Anterior cingulate cortex (tissue), 58 donors: ENCODE data around the gene ZNF776.
A peak's percentile ranks its signal among the peaks of the same experiment; 100 is the strongest.
"Not testable (repeated sequence)": the region's sequence is repeated elsewhere in the genome, so short reads cannot be mapped to it uniquely, and the experiment has no call there.

Experiments used
- DNase-seq, 58 donors: peaks; one replicate each; lab custom pipeline; 2025; lab: John Stamatoyannopoulos, UW

Gene ZNF776

DNA sequence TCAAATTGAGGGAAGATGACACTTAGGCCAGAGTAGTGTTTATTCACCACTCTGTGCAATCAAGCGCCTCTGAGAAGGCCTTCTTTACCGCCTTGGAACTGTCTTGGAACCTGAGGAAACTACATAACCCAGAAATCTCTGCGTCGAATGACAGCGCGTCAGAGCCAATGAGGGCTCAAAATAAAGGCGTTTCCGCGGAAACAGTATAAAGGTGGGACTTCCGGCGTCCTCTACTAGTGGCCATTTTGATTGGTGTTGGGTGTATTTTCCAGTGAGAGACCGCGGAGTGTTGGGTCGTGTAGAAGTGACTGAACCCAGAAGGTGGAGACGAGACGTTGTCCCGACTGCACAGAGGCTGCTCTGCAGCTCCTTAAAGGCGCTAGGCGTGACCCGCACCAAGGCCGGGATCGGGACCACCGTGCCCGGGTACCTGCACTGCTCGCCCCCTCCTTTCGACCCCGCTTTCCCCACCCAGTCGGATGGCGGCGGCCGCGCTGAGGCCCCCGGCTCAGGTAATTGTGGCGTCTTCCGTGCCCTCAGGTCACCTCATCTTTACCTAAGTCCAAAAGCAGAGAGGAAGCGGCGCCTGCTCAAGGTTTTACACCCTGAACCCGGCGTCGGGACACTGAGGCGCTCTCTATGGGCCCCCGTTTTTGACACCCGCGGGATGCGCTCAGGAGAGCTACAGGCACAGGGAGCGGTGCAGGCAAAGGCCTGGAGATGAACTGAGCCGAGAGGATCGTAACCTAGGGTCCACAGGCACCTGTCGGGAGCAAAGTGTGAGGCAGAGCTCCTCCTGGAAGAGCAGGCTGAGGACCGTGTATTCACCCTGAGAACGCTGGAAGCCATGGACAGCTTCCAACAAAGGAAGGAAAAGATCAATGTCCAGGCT, at the start of gene ZNF776:
ZNF776 (plus strand) TSS at position 236 of the 892 bp plus-strand sequence; CDS start at position 480, 244 bp downstream.
- peak in 57 of 58 donors; percentile 16 to 92 (median 78) for DNase-seq

DNA sequence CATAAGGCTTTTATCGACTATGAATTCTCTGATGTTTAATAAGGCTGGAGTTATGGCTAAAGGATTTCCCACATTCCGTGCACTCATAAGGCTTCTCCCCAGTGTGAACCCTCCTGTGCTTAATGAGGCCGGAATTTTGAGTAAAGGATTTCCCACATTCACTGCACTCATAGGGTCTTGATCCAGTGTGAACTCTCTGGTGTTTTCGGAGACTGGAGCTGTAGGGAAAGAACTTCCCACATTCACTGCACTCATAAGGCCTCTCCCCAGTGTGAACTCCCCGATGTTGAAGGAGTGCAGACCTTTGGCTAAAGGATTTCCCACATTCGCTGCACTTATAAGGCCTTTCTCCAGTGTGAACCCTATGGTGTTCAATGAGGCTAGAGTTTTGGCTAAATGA, 45.0 kb upstream of the ZNF776 start:
- DNase-seq, result no peak

DNA sequence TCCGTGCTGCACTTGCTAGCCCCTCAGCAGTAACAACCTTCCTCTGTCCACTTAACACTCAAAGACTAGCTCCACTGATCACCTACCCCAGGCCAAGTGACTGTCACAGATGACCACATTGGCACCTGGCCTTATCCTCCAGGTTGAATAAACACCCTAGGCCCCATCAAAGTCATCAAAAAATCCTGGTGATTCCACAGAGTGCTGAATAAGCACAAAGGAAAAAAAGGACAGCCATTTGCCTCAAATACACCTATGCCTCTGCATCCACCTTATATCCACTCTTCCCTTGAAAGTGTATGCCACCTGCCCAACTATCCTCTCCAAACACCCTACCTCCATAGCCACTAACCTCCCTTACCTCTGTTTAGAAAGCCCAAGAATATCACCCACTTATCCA, 40.3 kb upstream of the ZNF776 start:
- no peak for DNase-seq

DNA sequence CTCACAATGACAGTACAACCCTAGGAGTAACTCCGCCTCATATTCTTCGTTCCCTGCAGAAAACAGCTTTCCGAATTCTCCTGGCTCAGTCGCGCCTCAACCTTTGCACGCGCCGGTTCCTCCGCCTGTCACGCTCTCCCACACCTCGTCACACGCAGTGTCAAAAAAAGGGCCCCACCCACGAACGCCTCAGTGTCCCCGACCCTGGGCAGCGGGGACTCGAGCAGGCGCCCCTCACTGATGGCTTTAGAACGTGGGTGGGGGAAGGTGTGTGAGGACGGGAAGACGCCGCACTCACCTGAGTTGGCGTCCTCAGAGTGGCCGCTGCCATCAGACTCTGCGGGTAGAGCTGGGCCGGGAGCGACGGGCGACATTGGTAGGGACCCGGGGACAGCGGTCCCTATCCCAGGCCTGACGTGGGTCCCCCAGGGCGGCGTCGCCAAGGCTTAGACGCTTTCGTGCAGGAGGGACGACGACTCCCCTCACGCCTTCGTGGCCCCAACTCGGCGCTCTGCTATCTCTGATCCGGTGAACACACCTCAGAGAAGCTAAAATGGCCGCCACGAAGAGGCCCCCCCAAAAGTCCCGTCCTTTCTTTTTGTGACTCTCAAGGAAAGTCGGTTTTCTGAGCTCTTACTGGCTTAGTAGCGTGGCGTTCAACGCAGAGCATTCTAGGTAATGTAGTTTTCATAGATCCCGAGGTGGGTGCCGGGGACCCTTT, 37.8 kb upstream of the ZNF776 start, which contains the start of gene ZNF154:
ZNF154 (minus strand) TSS at position 564 of the 721 bp plus-strand sequence; CDS start at position 331, 233 bp downstream.
- DNase-seq, result peak in 57 of 58 donors; percentile 12 to 78 (median 47)

DNA sequence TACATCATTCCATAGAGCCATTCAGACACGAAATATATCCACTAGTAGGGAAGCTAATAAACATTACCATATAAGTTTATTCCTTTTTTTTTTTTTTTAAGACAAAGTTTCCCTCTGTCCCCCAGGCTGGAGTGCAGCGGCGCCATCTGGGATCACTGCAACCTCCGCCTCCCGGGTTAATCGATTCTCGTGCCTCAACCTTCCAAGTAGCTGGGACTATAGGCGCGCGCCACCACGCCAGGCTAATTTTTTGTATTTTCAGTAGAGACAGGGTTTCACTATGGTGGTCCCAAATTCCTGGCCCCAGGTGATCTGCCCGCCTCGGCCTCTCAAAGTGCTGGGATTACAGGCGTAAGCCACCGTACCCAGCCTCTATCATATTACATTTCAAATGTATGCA, 37.0 kb upstream of the ZNF776 start:
- DNase-seq, result no peak

DNA sequence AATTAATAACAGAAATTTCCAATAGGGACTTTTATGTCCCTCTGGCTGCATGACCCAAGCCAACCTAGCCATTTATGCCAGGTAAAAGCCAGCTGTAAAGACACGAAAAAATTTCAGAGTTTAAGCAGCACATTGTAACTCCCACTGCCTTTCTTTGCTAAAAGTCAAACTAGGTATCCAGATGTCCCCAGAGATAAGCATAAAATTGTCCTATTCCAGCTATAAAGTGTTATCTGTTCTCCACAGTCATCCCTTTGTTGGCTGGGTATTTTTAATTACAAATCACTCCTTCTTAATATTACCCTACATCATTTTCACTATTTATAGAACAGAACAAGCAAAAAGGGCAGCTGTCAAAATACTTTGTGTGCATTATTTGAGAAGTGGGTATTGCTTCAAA, 34.4 kb upstream of the ZNF776 start:
- no peak for DNase-seq

DNA sequence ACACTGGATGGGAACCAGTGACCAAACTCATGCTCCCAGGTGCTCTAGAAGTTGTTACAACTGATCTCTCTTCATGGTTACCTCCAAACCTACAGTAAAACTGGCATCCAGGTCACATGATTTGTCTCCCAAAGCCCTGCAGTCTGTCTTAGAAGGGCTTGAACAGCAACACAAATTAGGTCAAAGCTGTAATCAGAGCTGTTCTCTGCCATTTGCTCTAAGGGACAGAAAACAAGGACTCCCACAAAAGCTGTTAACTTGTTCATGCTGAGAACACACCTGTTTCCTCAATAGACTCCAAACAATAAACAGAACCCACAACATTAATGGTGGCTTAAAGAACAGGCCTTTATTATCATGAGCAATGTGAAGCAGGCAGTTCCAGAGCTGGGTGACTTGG, 27.2 kb upstream of the ZNF776 start:
- DNase-seq, result no peak

DNA sequence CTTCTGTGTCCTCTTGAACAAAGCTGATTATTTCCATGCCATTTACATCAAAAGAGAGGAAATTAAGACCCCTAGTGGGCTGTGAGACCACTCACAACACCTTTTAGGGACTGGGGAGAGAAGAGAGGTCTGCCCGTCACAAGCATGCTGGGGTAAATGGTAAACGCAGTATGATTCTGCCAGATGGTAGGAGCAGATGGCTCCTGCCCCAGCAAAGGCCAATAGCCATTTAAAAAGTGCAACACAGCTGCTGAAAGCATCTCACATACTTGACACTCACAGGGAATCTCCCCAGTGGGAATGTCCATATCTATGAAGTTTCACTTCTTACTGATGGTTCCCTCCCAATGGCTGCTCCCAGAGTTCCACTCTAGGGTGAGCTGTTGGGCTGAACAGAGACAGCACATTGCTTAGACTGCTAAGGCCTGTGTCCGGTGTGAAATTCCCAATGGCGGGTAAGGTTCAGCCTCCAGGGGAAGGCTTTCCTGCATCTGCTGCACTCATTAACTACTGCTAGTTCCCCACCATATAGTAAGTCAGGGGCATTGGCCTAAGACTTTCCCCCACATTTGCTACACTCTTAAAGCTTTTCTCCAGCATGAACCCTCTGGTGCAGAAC, 26.6 kb upstream of the ZNF776 start:
- DNase-seq, result no peak

DNA sequence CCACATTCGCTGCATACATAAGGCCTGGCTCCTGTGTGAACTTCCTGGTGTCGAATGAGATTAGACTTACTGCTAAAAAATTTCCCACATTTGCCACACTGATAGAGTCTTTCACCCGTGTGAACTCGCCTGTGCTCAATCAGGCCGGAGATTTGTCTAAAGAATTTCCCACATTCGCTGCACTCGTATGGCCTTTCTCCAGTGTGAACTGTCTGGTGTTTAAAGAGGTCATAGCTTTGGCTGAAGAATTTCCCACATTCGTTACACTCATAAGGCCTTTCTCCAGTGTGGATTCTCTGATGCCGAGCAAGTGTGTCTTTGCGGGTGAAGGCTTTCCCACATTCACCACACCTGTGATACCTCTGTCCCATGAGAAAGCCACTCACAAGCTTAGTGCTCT, 25.7 kb upstream of the ZNF776 start:
- no peak for DNase-seq

DNA sequence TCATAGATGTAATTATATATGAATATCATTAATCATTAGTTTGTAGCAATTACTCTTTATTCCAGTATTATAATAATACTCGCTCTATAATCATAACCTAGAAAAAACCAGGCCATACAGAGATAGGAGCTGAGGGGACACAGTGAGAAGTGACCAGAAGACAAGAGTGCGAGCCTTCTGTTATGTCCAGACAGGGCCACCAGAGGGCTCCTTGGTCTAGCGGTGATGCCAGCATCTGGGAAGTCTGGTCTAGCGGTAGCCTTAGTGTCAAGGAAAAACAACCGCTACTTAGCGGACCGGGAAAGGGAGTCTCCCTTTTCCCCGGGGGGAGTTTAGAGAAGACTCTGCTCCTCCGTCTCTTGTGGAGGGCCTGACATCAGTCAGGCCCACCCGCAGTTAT, 8.3 kb upstream of the ZNF776 start:
- DNase-seq, result peak in 25 of 58 donors; percentile 0 to 58 (median 16)

DNA sequence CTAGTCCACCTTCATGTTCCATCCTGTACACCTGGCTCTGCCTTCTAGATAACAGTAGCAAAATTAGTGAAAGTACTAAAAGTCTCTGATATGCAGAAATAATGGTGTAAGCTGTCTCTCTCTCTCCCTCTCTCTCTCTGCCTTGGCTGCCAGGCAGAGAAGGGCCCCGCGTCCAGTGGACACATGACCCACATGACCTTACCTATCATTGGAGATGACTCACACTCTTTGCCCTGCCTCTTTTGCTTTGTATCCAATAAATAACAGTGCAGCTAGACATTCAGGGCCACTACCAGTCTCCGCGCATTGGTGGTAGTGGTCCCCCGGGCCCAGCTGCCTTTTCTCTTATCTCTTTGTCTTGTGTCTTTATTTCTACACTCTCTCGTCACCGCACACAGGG, 7.8 kb upstream of the ZNF776 start:
- DNase-seq, result not testable (repeated sequence)

DNA sequence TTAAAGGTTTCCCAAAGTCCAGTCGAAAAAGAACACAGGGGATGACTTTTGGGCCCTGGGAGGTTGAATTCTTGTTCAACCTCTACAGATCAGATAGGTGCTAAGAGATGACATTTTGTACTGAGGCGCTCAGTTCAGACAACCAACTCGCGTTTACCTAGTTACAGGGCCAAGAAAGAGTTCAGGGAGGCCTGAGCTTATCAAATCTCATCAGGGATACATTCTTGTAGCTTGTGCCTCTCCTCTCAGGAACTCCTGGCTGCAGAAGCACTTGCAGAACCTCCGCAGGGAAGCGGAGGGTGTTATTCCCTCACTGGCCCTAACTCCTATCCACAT, 825 bp downstream of the ZNF776 start:
- DNase-seq, result no peak

DNA sequence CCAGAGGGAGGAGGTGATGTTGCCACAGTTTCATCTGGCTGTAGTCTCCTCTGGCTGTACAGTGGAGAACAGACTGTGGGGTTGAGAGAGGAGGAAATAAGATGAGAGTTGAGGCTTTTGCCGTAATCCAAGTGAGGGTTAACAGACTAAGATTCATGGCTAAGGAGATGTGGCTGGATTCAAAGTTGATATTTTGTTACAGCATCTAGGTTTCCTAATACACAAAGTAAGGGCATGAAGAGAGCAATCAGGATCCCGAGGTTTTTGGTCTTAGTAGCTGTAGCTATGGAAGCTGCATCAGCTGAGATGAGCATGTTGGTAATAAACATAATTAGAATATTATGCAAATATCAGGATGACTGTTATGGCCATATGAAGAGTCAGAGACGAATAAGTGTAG, 1.4 kb downstream of the ZNF776 start:
- no peak for DNase-seq

DNA sequence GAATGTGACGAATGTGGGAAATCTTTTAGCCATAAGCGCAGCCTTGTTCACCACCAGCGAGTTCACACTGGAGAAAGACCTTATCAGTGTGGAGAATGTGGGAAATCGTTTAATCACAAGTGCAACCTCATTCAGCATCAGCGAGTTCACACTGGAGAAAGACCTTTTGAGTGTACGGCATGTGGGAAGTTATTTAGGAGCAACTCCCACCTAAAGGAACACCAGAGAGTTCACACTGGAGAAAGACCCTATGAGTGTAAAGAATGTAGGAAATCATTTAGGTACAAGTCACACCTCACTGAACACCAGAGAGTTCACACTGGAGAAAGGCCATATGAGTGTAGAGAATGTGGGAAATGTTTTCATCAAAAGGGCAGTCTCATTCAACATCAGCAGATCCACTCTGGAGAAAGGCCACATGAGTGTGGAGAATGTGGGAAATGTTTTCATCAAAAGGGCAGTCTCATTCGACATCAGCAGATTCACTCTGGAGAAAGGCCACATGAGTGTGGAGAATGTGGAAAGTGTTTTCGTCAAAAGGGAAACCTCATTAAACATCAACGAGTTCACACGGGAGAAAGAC, 7.6 kb downstream of the ZNF776 start:
- DNase-seq, result no peak

DNA sequence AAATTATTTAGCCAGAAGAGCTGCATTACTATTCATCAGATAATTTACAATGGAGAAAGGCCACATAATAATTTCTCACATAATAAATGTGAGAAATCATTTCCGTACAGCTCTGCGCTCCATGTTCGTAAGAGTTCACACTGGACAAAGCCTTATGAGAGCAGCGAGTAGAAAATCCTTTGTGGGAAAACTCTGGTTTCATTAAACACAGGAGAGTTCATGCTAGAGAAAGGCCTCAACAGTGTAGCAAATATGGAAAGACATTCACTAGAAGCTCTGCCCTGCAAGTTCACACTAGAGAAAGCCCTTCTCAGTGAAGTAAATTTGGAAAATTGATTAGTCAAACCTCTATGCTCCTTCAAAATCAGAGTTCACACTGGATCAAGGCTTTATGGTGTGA, 8.4 kb downstream of the ZNF776 start:
- DNase-seq, result no peak

DNA sequence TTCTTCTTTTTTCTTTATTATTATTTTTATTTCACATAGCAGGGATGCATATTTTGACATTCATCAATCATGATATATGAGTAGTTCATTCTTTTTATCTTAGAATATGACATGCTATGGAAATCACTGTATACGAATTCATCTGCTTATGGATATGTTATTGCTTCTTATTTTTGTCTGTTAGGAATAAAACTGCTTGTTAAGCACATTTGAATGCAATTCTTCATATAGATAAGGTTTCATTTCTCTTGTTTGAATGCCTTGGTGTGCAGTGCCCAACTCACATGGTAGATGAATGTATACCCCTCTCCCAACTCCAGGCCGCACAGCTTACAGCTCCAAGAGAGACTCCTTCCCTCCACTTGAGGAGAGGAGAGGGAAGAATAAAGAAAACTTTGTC, 11.3 kb downstream of the ZNF776 start:
- DNase-seq, result no peak

DNA sequence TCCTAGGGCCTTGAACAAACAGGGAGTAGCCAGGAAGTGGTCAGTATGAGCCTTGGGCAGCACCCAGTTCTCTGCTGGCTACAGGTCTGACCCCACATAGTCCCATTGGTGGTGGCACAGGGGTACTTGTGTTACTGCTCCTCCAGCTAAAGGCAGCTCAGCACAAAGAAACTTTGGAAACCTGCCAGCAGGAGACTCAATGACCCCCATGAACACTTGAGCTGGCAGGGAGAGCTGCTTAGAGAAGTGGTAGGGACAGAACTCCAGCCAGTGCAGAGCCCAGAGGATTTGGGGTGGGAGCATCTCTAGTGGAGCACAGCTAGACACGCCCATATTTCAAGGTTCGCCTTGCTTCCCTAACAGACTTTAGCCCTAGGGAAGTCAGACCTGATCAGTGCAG, 12.5 kb downstream of the ZNF776 start:
- peak in 2 of 58 donors; percentile 1 to 9 for DNase-seq

DNA sequence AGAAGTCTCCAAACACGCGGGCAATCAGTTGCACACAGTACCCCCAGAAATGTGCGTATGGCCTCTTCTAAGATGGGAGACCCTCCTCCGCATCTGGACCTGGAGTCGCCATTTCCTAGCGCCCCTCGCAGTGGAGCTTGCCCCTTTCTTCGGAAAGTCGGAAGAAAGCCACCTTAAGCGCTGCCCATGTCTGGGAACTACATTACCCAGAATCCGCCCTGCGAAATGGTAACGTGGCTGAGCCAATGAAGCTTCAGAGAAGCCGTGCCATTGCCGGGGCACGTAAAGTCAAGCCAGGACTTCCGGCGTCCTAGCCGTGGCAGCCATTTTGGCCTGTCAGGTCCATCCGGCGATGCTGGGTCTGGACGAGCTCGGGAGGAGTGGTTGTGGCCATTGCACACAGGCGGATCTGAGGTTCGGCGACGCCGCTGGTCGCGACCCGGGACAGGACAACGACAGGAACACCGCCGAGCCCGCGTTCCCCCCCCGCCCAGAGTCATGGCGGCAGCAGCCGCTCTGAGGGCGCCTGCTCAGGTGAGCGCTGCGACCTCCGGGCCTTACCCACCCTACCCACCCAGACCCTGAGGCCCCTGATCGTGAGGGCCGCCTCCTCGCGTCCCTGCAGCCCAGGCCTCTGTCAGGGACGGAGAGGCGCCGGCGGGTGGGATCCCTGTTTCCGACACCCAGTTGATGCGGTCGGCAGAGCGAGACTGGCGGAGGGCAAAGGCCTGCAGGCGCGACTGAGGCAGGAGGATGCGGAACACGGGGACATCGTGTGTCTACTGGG, 22.9 kb downstream of the ZNF776 start, which contains the start of gene ZNF586:
ZNF586 (plus strand) TSS at position 332 of the 787 bp plus-strand sequence; CDS start at position 499, 167 bp downstream.
- DNase-seq, result peak; percentile 27 to 95 (median 86)

DNA sequence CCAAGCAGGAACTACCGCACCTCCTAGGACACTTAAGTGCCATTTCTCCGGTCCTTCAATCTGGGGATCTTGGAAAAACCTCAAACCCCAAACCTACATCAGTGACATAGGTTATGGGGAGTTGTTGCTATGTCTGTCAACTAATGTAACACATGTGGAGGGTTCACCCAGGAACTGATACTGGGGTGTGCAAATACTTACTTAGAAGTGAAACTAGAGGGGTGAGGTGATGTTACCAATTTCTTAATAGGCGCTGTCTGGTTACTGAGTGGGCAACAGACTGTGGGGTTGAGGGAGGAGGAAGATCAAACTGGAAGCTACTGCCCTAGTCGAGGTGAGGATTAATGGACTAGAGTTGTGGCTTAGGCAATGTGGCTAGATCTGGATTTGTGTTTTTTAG, 24.8 kb downstream of the ZNF776 start:
- no peak for DNase-seq

DNA sequence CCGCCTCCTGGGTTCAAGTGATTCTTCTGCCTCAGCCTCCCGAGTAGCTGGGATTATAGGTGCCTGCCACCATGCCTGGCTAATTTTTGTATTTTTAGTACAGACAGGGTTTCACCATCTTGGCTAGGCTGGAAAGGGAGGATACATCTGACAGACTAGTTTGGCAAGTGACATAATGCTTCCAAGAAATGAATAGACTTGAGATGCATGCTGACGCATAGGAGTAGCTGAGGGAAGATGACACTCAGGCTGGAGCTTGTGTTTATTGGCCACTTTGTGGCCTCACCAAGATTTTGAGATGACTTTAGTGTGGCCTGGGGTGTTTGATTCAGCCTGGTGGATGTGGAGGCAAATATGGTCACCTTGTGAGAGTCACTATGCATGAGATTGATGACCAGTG, 26.9 kb downstream of the ZNF776 start:
- DNase-seq, result no peak
